Hepatocyte (in vitro differentiated cells): ENCODE results near the gene PPIA.

ENCODE experiments used
- EZH2 ChIP-seq: fragments of 200-600 bp; sonication (generic); IDR thresholded peaks from 2 replicates; pipeline ENCODE4 v1.6.1; 2016; ENCODE audit warnings: antibody characterized with exemption, mild to moderate bottlenecking, borderline replicate concordance
- EZH2phosphoT487 ChIP-seq: fragments of 200-600 bp; sonication (generic); IDR thresholded peaks from one replicate; pipeline ENCODE4 v1.6.1; 2018; ENCODE audit warnings: antibody characterized with exemption, mild to moderate bottlenecking, low read depth, moderate library complexity; ENCODE audit not compliant: unreplicated experiment, severe bottlenecking
- TF ChIP-seq, protein P1 (sequence below): fragments of 200-600 bp; sonication (generic); IDR thresholded peaks from 2 replicates; pipeline ENCODE4 v1.5.1; 2016; ENCODE audit warnings: antibody characterized with exemption, mild to moderate bottlenecking; ENCODE audit not compliant: poor library complexity

DNA sequence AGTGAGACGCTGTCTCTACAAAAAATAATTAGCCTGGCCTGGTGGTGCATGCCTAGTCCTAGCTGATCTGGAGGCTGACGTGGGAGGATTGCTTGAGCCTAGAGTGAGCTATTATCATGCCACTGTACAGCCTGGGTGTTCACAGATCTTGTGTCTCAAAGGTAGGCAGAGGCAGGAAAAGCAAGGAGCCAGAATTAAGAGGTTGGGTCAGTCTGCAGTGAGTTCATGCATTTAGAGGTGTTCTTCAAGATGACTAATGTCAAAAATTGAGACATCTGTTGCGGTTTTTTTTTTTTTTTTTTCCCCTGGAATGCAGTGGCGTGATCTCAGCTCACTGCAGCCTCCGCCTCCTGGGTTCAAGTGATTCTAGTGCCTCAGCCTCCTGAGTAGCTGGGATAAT is 5.4 kb downstream of the PPIA start:
- TF ChIP-seq, protein P1, sequence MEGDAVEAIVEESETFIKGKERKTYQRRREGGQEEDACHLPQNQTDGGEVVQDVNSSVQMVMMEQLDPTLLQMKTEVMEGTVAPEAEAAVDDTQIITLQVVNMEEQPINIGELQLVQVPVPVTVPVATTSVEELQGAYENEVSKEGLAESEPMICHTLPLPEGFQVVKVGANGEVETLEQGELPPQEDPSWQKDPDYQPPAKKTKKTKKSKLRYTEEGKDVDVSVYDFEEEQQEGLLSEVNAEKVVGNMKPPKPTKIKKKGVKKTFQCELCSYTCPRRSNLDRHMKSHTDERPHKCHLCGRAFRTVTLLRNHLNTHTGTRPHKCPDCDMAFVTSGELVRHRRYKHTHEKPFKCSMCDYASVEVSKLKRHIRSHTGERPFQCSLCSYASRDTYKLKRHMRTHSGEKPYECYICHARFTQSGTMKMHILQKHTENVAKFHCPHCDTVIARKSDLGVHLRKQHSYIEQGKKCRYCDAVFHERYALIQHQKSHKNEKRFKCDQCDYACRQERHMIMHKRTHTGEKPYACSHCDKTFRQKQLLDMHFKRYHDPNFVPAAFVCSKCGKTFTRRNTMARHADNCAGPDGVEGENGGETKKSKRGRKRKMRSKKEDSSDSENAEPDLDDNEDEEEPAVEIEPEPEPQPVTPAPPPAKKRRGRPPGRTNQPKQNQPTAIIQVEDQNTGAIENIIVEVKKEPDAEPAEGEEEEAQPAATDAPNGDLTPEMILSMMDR: no peak
- TF ChIP-seq EZH2: no peak
- TF ChIP-seq EZH2phosphoT487: no peak
